Stimulated activated effector memory CD8-positive, alpha-beta T cell treated with anti-CD3 and anti-CD28 coated beads, Interleukin-12 subunit alpha, Interleukin-12 subunit beta, amount 100 ng/mL, for 72 hours (primary cell): ENCODE data around the gene RDH16.
"Not testable (repeated sequence)": the region's sequence is repeated elsewhere in the genome, so short reads cannot be mapped to it uniquely, and the experiment has no call there.

Source experiments
- ATAC-seq: fragments of 150-1000 bp; cut with Tn5 transposase; 2 replicates; pipeline ENCODE4 v1.10.0; 2021
- DNase-seq, 2 donors: peaks; one replicate each; pipeline ENCODE4 v3.0.0; 2021 to 2022; ENCODE audit warnings: low spot score in 2 of 2
- H3K27ac Mint-ChIP-seq: one replicate; pipeline ENCODE4 v1.8.0; 2022; ENCODE audit warnings: mild to moderate bottlenecking, mixed read lengths
- H3K36me3 Mint-ChIP-seq: one replicate; pipeline ENCODE4 v1.8.0; 2022; ENCODE audit warnings: mild to moderate bottlenecking, mixed read lengths
- H3K4me1 Mint-ChIP-seq: one replicate; pipeline ENCODE4 v1.8.0; 2022; ENCODE audit warnings: mixed read lengths
- H3K4me3 Mint-ChIP-seq: one replicate; pipeline ENCODE4 v1.8.0; 2022; ENCODE audit warnings: mild to moderate bottlenecking, mixed read lengths
- H3K9me3 Mint-ChIP-seq: one replicate; pipeline ENCODE4 v1.8.0; 2022; ENCODE audit warnings: mixed read lengths

RDH16 gene

GRCh38 chr12:56948881-56949280 is 8.5 kb downstream of the RDH16 start:
- Mint-ChIP-seq H3K4me3 (no peak overlapping the region), H3K36me3 (no peaks in the 10 kb centered on the region), H3K27ac (no peak overlapping the region), H3K9me3 (no peaks in the 10 kb centered on the region), H3K4me1 (no peaks in the 10 kb centered on the region)
- ATAC-seq (no peak), DNase-seq (no peak)

GRCh38 chr12:56948457-56948777 is 9.0 kb downstream of the RDH16 start:
- Mint-ChIP-seq H3K4me3 (no peak overlapping the region), H3K36me3 (no peaks in the 10 kb centered on the region), H3K27ac (no peak overlapping the region), H3K9me3 (no peaks in the 10 kb centered on the region), H3K4me1 (no peaks in the 10 kb centered on the region)
- no peak for ATAC-seq
- DNase-seq: peak in 1 of 2 donors; percentile 38

DNA sequence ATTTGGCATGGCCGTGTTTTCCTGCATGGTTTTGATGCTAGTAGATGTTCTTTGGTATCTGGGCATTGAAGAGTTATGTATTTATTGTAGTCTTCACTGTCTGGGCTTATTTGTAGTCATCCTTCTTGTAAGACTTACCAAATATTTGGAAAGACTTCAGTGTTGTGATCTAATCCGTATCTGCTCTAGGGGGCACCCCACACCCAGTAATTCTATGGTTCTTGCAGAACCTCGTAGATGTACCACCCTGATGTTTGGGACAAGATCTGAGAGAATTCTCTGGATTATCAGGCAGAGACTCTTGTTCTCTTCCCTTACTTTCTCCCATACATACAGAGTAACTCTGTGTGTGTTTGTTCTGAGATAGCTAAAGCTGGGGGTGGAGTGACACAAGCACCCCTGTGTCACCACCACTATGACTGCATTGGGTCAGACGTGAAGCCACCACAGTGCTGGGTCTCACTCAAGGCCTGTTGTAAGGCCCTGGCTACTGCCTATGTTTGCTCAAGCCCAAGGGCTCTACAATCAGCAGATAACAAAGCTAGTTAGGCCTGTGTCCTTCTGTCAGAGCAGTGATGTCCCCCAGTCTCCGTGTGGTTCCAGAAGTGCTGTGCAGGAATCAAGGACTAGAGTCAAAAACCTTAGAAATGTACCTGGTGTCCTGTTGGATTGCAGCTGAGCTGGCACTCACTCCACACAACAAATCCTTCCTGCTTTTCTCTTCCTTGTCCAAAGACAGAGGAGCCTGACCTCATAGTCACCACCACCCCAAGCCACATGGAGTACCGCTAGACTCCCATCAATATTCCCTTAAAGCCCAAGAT is 9.6 kb downstream of the RDH16 start:
- no peak overlapping the region for H3K27ac Mint-ChIP-seq

GRCh38 chr12:56943878-56944277 is 13.5 kb downstream of the RDH16 start:
- no peaks in the 10 kb centered on the region for H3K9me3 Mint-ChIP-seq
- ATAC-seq (no peak), DNase-seq (no peak)
- no peaks in the 10 kb centered on the region for H3K36me3 Mint-ChIP-seq
- peaks cover 9% of the 10 kb centered on the region for H3K4me1 Mint-ChIP-seq
- H3K27ac Mint-ChIP-seq: no peak overlapping the region
- H3K4me3 Mint-ChIP-seq: no peak overlapping the region

More for the DNA sequence above, 9.6 kb downstream of the RDH16 start:
- DNase-seq: no peak
- Mint-ChIP-seq H3K9me3 (no peaks in the 10 kb centered on the region), H3K4me1 (no peaks in the 10 kb centered on the region), H3K4me3 (no peak overlapping the region), H3K36me3 (no peaks in the 10 kb centered on the region)
- ATAC-seq: no peak

DNA sequence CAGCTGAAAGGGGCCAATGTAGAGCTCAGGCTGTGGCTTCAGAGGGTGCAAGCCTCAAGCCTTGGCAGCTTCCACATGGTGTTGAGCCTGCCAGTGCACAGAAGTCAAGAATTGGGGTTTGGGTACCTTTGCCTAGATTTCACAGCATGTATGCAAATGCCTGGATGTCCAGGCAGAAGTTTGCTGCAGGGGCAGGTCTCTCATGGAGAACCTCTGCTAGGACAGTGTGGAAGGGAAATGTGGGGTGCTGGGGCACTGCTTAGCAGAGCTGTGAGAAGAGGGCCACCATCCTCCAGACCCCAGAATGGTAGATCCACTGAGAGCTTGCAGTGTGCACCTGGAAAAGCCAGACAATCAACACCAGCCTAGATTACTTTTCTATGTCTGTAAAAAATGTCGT is 14.0 kb downstream of the RDH16 start:
- not testable (repeated sequence) for ATAC-seq, H3K4me1 Mint-ChIP-seq, H3K9me3 Mint-ChIP-seq, DNase-seq, H3K36me3 Mint-ChIP-seq, H3K27ac Mint-ChIP-seq, H3K4me3 Mint-ChIP-seq

DNA sequence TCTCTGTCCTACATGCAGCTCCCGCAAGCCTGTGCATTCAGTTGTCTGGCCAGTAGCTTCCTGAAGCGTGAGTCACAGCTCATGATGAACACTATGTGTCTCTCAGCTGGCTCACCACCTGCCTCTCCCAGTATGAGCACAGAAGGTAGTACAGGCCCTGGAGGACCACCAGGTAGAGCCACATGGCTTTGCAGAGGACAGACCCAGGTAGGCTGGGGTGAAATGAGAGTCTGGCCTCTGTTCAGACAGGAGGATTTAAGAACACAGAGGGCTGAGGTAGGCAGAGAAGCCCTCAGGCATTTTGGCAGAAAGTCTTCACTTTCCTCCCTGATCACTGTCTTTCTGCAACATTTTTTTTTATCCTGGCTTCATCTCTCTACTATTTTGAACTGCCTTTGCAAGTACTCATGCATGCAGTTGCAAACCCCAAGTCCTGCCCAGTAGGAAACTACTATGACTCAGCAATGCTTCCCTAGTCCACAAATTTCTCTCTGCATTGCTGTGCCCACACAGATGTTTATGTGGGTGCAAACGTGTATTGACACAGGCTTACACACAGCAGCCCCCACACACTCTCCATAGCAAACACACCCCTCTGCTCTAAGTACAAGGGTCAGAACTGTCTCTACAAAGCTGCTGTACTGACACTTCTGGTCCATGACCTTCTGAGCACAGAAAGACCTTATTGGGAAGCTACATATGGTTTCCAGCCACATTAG is 15.9 kb downstream of the RDH16 start:
- H3K4me1 Mint-ChIP-seq: peaks cover 9% of the 10 kb centered on the region
- no peaks in the 10 kb centered on the region for H3K9me3 Mint-ChIP-seq
- H3K4me3 Mint-ChIP-seq: no peak overlapping the region
- H3K27ac Mint-ChIP-seq: no peak overlapping the region
- ATAC-seq (peak; percentile 67), DNase-seq (no peak)
- H3K36me3 Mint-ChIP-seq: no peaks in the 10 kb centered on the region

GRCh38 chr12:56940942-56941298 is 16.5 kb downstream of the RDH16 start:
- not testable (repeated sequence) for H3K27ac Mint-ChIP-seq, DNase-seq, H3K36me3 Mint-ChIP-seq, H3K9me3 Mint-ChIP-seq, H3K4me1 Mint-ChIP-seq, H3K4me3 Mint-ChIP-seq
- ATAC-seq: peak; percentile 25

DNA sequence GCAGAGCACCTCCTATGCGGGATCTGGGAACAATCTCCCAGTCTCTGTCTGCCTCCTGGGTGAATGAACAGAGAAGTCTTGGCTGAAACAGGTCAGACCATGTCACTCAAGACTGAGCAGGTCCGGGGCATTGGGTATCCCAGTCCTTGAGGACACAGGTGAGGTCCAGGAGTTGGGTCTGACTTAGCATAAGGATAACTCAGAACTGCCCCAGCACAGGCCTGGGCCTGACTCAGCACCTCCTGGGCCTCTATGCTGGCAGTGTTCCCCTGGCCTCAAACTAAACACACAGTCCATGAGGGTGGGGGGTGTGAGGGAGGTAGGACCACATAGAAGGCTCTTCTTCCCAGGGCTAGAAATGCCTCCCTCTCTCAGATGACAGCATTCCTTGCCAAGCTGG is 21.7 kb downstream of the RDH16 start:
- Mint-ChIP-seq H3K9me3 (no peaks in the 10 kb centered on the region), H3K4me1 (no peaks in the 10 kb centered on the region), H3K36me3 (no peaks in the 10 kb centered on the region), H3K27ac (no peak overlapping the region), H3K4me3 (no peak overlapping the region)
- DNase-seq (no peak), ATAC-seq (peak; percentile 31)

DNA sequence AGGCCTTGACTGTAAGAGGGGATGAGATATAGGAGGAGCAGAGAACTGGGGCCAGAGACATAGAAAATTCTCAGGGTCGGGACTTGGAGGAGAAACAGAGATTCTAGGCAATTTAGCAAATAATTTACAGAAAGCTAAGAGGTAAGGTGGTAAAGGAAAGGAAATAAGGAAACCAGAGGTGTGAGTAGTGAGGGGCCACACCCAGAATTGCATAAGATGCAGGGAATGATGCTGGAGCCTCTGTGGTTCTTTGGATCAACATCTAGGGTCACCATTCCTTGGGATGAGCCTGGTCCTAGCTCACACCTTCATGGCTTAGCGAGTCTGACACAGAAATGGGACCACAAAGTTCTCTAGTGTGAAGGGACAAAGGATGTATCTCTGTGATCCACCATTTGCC is 22.3 kb downstream of the RDH16 start:
- H3K27ac Mint-ChIP-seq: no peak overlapping the region
- no peaks in the 10 kb centered on the region for H3K36me3 Mint-ChIP-seq
- no peak overlapping the region for H3K4me3 Mint-ChIP-seq
- DNase-seq: no peak
- no peaks in the 10 kb centered on the region for H3K9me3 Mint-ChIP-seq
- no peak for ATAC-seq
- no peaks in the 10 kb centered on the region for H3K4me1 Mint-ChIP-seq

- H3K36me3 Mint-ChIP-seq: no peaks in the 10 kb centered on the region
- no peak for DNase-seq
- no peak within 1 kb of the TSS for H3K27ac Mint-ChIP-seq
- ATAC-seq: no peak
- H3K9me3 Mint-ChIP-seq: no peaks in the 10 kb centered on the region
- H3K4me3 Mint-ChIP-seq: no peak within 1 kb of the TSS
- H3K4me1 Mint-ChIP-seq: no peaks in the 10 kb centered on the region
Observed at GRCh38 chr12:56933826-56934625, 23.4 kb downstream of the RDH16 start, which contains the start of gene SDR9C7. Gene SDR9C7 (minus strand): TSS chr12:56934408. CDS start chr12:56934261, 147 bp downstream.

GRCh38 chr12:56932867-56933266 is 24.5 kb downstream of the RDH16 start:
- no peaks in the 10 kb centered on the region for H3K4me1 Mint-ChIP-seq
- no peaks in the 10 kb centered on the region for H3K9me3 Mint-ChIP-seq
- no peak overlapping the region for H3K4me3 Mint-ChIP-seq
- no peak overlapping the region for H3K27ac Mint-ChIP-seq
- ATAC-seq (no peak), DNase-seq (no peak)
- H3K36me3 Mint-ChIP-seq: no peaks in the 10 kb centered on the region

- ATAC-seq: no peak
- Mint-ChIP-seq H3K4me3 (no peak overlapping the region), H3K27ac (no peak overlapping the region), H3K9me3 (no peaks in the 10 kb centered on the region), H3K4me1 (no peaks in the 10 kb centered on the region), H3K36me3 (no peaks in the 10 kb centered on the region)
- no peak for DNase-seq
Observed at GRCh38 chr12:56932146-56932545, 25.3 kb downstream of the RDH16 start.

- H3K4me1 Mint-ChIP-seq: no peaks in the 10 kb centered on the region
- H3K36me3 Mint-ChIP-seq: no peaks in the 10 kb centered on the region
- no peak overlapping the region for H3K27ac Mint-ChIP-seq
- H3K9me3 Mint-ChIP-seq: no peaks in the 10 kb centered on the region
- ATAC-seq (no peak), DNase-seq (peak in 1 of 2 donors; percentile 44)
- no peak overlapping the region for H3K4me3 Mint-ChIP-seq
Observed at GRCh38 chr12:56931474-56931978, 25.9 kb downstream of the RDH16 start.

GRCh38 chr12:56930241-56930640 is 27.2 kb downstream of the RDH16 start:
- Mint-ChIP-seq H3K4me3 (no peak overlapping the region), H3K27ac (peak overlapping the region; percentile 69), H3K4me1 (no peaks in the 10 kb centered on the region), H3K36me3 (no peaks in the 10 kb centered on the region), H3K9me3 (no peaks in the 10 kb centered on the region)
- no peak for DNase-seq
- ATAC-seq: no peak

DNA sequence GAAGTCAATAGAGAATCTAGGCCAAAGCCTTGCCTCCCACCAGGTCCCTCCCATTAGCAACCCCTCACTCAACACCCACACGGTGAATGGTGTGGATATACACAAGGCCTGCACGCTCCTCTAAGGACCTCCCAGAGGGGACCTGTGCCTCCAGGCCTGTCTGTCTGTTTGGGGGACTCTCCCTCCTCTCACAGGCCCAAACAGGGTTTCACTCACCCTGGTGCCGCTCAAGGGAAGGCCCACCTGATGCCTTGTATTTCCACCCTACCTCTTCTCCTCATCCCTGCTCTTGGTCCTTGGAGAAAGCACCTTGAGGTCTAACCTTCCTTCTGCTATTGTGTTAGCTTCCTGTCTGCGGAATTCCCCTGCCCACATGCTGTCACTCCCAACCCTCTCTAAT is 27.6 kb downstream of the RDH16 start:
- H3K4me3 Mint-ChIP-seq: no peak overlapping the region
- peak overlapping the region; percentile 69 for H3K27ac Mint-ChIP-seq
- DNase-seq: no peak

More for the DNA sequence above, 27.6 kb downstream of the RDH16 start:
- Mint-ChIP-seq H3K36me3 (no peaks in the 10 kb centered on the region), H3K4me1 (no peaks in the 10 kb centered on the region), H3K9me3 (no peaks in the 10 kb centered on the region)
- ATAC-seq: no peak
